ENCODE data around the gene CENPS.

GRCh38 chr1:10440305-10440704 lies 10.1 kb downstream of the CENPS start:
- TF ChIP-seq CTCF (conservative IDR thresholded peaks at IDR 0.05; ENCODE audit: low read length) (no peak), EZH2phosphoT487 (IDR thresholded peaks at IDR 0.05; ENCODE audit: borderline replicate concordance, low read depth, low read length) (no peak)
